ENCODE data around the gene FOXN4. TPM values are rescaled to one million over a fixed set of nuclear protein-coding genes. Genes with fewer than 3 reads are reported as not detected.
"Not testable (repeated sequence)": the region's sequence is repeated elsewhere in the genome, so short reads cannot be mapped to it uniquely, and the experiment has no call there.

The FOXN4 gene, protein sequence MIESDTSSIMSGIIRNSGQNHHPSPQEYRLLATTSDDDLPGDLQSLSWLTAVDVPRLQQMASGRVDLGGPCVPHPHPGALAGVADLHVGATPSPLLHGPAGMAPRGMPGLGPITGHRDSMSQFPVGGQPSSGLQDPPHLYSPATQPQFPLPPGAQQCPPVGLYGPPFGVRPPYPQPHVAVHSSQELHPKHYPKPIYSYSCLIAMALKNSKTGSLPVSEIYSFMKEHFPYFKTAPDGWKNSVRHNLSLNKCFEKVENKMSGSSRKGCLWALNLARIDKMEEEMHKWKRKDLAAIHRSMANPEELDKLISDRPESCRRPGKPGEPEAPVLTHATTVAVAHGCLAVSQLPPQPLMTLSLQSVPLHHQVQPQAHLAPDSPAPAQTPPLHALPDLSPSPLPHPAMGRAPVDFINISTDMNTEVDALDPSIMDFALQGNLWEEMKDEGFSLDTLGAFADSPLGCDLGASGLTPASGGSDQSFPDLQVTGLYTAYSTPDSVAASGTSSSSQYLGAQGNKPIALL
- 0.12 TPM for polyA plus RNA-seq (ENCODE audit: insufficient read length)

DNA sequence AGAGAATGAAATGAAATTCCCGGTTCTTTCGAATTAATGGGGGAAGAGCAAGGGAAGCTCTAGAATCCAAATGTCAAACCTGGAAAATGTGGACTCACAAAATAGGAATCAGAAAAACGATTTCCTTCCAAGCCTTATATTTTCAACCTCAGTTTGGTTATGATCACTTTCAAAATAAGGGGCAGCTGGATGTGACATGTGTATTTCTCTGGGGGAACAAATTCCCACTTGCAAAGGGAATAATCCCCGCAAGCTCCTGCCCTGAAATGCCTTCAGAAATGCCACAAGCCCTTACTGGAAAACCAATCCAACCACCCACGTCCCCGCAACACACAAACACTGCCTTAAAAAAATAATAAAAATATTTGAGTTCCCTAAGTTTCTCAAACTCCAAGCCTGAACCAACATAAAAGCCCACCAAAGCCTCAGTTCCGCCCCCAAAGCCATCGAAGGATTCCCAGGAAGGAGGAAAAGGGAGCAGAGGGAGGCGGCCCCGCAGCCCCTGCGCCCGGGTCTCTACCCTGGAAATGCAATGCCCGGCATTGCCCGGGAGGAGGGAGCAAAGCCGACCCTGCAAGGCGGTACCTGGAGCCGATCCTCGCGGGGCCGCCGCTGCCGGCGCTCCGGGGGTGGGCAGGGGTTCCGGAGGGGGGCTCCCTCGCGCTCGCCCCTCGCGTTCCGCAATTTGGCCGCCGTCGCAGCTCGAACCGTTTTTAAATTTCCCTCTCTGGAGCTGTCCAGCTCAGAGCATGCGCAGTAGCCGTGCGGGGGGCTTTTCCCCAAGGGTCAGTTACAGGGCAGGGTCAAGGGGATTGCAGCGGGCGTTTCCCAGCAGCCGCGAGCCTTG is at the start of gene FOXN4:
TSS of gene FOXN4 (minus strand) at position 751 of the 847 bp plus-strand sequence. CDS start 963 bp downstream, outside the sequence.
- no peak for DNase-seq

DNA sequence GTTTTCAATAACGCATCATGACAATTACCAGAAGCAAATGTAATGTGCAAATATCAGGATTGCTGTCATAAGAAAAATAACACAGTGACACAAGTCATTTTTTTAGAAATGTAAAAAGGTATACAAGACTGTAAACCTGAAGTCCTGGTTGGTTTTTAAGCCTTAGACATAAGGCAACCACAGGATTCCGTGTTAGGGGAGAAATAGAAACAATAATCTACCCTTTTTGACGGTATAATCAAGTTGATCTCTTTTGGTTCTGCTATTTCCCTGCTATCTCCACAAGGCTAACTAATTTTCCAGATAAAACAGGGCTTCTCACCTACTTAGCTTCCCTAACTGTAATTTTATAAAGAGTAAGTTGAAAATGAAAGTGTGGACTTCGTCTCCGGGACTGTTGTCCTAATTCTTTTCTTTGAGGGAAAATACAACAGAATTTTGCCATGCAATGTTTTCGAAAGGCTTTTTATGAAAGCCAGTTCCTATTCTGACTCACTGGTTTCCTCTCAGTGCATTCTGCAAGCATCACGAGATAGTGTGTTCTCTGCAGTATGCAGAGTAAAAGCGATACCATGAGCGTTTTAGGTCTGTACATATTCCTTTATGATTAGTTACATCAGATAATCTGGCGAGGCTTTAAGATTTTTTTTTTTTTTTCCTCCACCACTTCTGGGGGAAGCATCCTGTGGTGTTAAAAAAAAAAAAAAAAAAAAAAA is 49.2 kb upstream of the FOXN4 start:
- no peak for DNase-seq

DNA sequence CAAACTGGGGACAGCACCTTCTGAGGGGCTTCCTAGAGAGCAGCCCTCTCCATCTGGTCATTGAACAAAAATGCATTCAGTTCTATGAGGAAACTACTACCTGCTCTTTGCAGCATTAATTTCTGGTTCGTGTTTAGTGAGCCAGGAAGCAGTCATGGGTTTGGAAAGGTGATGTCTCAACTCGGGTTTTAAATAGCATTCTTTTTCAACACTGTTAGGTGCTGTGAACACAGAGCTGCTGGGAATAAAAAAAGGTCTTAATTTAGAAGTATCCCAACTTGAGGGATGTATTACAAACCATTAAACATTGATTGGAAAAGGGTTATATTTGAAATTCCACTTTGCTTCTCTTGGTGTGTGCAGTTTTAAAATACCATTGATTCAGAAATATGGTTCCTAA is 47.9 kb upstream of the FOXN4 start:
- DNase-seq, result no peak

DNA sequence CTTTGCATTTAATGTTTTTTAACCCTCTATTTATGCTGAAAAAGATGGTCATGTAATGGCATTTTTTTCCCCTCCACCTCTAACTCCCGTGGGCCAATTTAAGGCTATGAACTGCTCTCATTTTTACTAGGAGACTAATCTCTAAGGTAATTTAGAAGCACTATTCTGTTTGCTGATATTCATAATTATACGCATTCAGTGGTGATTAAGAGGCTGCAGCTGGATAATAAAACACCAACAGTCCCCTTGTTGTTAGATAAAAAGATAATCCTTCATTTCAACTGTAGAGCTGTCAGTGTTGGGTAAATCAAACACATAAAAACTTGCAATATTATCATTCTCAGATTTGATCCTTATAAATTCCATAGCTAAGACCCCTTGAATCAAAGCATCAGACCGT is 47.5 kb upstream of the FOXN4 start:
- no peak for DNase-seq

DNA sequence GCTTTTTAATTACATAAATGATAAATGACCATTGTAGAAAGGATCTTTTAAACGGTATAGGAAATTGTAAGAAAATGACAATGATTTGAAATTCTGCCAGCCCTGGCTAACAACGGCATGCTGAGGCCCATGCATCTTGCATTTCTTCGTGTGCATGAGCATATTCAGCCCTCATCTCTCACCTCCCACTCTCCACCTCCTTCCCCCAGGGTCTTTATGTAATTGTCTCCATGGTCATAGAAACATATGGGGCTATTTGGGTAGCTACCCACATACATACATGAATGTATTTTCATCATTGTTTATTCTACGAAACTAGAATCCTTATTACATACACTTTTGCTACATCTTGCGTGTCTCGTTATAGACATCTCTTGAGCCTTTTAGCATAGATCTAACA is 43.1 kb upstream of the FOXN4 start:
- DNase-seq, result no peak

DNA sequence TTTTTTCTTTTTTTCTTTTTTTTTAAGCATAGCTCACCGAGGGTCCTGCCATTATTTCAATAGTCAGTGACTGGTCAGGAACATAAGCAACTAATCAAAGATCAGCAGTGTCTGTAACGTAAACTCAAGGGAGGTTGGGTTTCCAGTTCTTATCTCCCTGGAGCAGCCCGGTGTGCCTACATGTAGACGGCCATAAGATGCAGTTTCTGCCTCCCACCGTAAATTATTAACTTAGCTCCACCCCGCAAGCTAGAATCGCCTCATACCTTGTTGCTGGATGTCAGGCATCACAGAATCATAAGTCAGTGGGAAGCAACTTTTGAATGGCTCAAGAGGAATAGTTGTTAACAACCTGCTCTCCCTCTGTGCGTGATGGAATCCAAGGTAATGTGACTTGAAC is 38.5 kb upstream of the FOXN4 start, which contains the start of gene MYO1H:
TSS of gene MYO1H (plus strand) at position 312 of the 400 bp plus-strand sequence. CDS start at position 373, 61 bp downstream.
- DNase-seq, result no peak

DNA sequence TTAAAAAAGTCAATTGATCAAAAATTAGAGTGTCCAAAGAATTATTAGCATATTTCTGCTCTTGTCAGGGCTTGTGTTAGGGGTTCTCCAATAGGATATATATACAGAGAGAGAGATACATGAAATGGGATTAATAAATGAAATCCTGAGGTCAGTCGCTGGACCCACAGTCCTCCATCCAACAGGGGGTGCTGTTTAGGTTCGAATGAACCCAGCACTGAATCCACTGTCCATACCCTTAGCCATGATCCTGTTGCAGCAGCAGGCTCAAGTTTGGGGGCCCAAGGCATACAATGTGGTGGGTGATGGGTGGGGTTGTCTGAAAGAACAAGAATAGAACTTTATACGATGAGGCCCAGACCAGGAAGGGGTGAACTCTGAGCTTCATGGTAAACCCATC is 37.8 kb upstream of the FOXN4 start:
- DNase-seq, result no peak

DNA sequence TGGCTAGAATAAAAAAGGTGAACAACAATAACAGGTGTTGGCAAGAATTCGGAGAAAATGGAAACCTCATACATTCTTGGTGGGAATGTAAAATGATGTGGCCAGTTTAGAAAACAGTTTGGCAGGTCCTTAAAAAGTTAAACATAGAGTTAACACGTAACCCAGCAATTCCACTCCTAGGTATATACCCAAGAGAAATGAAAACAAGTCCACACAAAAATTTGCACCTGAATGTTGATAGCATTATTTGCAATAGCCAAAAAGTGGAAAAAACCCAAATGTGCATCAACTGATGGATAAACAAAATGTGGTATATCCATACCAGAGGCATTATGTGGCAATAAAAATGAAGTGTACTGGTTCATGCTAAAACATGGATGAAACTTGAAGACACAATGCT is 36.3 kb upstream of the FOXN4 start:
- no peak for DNase-seq

DNA sequence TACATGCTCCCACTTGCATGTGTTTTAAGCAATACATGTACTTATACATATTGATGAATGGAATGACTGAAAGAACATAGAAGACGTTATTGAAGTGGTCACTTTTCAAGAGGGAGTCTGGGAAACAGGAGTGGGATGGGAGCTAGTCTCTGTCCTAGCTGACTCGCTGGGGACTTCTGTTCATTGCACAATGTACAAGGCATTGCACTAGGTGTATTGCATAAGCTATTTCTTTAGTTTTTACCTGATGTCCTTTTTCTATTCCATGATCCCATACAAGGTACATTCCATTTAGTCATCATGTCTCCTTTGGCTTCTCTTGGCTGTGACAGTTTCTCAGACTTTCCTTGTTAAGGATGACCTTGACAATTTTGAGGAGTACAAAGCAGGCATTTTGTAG is 34.6 kb upstream of the FOXN4 start:
- no peak for DNase-seq

DNA sequence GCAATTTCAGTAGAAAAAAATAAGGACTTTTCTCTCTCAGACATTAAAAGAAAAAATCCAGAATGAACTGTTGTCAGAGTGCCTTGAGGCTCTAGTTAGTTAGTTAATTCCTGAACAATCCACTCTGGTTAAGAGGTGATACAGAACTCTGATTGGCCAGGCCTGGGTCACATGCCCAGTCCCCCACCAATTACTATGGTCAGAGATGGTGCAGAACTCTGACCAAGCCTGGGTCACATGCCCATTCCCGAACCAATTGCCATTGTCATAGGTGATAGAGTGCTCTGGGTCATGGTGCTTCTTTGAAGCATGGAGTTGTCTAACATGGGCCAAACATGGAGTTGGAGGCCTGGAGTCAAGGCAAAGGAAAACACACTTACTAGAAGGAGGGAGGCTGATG is 27.5 kb upstream of the FOXN4 start:
- no peak for DNase-seq

DNA sequence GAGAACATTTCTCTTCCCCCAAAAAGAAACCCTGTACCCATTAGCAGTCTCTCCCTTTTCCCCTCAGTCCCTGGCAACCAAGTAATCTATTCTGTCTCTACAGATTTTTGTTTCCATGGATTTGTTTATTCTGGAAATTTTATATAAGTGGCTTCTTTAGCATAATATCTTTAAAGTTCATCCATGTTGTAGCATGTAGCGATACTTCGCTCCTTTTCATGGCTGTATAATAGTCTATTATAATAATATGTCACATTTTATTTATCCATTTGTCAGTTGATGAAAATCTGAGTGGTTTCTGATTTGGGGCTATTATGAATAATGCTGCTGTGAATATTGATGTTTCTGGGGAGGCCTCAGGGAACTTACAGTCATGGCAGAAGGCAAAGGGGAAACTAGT is 25.8 kb upstream of the FOXN4 start:
- DNase-seq, result no peak

DNA sequence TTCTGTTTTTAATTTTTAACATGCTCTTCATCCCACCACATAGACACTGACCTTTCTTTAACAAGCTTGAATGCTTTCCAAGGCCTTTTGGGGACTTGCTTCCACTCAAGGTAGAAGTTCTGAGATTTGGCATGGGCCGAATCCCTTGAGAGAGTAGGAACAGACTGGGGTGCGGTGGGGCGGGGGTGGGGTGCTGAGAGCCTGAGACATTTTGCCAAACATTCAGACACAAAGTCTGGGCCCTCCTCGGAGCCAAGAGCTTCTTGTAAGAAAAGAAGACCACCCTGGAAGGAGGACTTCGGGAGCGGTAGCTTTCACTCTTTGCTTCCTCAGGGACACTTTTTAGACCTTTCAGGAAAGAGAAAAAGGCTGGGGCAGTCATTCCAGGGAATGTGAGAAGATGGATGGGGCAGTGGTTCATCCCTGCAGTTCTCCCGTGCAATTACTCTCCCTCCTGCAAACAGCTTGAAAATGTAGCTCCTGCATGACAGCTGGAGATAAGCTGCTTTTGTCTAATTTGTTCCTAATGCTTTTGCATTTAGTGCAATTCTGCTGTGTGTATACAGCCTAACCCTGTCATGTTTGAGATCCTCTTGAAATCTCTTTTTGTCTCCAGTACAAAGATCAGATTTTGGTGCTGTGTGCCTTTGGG is 22.3 kb upstream of the FOXN4 start:
- DNase-seq, result no peak

DNA sequence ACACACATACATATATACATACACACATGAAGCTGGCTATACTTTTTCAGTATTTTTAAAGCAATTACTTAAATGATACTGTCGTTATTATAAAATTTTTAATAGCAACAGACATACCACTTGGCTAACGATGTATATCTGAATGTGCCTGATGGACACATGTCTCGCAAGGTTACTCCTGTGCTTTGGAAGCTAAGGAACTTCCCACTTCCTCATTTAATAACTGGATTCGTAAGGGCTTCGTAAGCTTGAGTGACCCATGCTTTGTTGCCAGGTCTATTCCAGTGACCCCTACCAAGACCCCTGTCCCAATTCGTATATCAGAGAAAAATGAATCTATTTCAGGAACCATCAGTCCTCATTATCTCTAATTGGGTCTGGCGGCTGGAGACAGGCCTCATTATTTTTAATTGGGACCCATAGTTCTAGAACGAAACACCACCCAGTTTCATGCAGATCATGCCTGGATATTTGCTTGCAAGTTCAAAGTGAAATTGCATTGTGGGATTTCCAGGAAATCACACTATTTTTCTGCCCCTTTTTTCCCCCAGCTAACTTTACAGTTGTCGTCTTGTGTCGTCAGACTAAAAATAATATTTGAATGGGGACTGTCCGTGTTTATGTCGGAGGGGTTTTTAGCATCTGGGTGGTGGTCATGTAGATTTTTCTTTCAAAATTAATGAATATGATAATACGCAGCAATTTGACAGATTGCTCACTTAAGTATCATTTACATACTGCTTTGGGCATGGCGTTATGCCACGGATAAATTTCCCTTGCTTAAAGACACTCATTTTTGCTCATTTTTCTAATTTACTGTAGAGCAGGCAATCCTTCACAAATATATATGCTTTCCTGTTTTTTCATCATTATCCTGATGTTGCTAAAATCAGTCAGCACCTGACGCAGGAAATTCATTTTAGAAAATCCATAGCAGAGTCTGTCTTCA is 21.5 kb upstream of the FOXN4 start:
- no peak for DNase-seq

DNA sequence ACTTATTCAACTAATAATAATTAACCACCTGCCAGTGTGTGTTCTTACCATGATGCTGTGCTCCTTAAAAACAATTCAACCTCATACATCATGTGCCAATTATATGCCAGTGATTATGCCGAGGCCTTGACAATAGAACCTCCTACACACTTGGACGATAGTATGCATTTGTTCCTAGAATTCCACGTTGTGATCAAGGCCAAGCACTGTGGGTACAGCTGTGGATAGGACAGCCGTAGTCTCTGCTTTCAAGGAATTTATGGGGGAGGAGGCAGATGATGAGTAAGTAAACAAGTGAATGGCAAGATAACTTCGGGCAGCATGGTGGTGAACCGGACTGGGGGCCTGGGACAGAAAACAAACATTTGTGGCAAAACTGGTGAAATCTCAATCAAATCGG is 20.6 kb upstream of the FOXN4 start:
- DNase-seq, result no peak

DNA sequence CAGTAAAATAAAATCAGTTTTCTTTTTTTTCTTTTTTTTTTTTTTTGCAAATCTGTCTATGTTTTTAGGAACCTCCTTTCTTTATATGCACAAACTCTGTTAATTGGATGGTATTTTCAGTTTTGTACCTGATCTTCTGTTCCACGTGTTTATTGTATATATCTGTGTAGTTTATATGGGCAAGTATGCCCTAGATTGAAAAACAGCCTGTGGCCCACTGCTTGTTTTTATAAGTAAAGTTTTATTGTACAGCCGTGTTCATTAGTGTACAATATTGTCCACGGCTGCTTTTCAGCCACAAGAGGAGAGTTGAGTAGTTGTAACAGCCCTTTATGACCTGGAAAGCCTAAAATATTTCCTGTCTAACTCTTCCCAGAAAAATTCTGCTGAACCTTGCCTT is 19.9 kb upstream of the FOXN4 start:
- DNase-seq, result no peak

DNA sequence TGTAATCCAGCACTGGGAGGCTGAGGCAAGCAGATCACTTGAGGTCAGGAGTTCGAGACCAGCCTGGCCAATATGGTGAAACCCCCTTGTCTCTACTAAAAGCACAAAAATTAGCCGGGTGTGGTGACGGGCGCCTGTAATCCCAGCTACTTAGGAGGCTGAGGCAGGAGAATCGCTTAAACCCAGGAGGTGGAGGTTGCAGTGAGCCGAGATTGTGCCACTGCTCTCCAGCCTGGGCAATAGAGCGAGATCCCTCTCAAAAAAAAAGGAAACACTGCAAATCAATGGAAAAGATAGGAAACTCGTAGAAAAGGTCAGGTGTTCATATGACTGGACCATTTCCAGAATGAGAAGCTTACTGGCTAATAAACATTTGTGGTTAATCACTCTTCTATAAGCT is 12.2 kb upstream of the FOXN4 start:
- not testable (repeated sequence) for DNase-seq

DNA sequence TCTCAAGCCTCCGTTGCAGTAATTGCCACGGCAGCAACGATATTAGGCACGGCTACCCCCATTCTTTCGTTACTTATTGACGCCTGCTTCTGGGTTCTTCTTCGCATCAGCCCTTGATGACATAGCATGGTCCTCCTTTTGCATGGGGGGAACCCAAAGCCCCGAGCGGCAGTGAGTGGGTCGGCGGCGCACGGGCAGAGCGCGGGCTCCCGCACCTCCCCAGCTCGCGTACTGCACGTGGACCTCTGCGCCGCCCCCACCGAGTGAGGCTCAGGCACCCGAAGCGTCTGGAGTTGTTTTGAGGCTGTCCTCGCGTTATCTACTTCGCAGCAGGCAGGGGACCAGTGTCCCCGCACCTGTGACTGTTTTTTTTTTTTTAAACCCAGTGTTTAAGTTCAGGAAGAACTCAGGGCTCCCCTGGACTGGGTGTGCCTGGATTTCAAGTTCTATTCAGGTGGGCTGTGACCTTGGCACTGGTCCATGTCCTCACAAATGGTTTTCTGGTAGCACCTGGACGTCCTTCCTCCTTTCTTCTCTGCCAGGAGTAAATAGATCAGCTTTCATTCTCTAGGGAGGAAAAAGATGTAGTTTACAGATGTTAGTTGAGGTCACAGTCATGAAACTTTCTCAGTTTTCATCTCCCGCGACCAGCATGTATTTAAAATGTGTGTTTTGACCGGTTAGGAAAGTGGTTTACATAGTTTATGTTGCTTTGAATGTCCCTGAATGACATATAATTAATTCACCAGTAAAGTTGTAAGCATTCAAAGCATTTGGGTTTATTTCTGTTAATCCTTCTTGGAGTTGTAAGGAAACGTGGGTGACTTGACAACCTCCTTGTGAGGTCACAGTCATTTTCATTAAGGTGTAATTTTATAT is 1.4 kb upstream of the FOXN4 start:
- no peak for DNase-seq

DNA sequence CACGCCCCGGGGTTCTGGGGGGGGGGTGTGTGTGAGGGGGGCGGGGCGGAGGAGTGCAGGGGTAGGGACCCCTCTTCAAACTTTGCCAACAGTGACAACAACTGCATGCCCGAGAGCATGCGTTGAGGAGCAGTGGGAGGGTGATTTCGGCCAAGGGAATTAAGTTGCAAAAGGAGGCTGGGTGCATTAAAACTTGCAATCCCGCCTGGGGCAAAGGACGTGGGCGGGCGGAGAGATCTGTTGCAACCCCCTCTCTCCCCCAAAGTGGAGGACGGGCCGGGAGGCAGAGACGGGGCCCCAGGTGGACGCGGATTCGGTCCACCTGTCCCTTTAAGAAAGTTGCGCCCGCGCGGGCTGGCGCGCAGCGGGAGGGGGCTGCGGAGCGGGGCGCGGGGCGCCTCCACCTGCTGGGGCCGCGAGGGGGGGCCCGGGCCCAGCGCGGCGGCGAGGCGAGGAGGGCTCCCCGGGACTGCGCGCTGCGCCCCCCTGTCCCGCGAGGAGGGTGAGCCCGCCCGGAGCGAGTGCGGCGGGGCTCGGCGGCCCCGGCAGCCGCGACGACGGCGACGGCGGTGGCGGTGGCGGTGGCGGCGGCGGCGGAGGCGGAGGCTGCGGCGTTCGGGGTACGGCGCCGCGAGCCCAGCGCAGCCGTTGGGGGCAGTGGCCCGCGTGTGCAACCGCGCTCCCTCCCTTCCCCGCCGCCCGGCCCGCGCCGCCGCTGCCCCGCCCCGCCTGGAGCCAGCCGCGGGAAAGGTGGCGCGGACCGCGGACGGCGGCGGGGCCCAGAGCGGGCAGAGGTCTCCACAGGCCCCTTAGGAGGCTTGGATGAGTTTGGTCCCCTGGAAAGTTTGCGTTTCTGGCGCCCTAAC is 530 bp upstream of the FOXN4 start:
- DNase-seq, result no peak

DNA sequence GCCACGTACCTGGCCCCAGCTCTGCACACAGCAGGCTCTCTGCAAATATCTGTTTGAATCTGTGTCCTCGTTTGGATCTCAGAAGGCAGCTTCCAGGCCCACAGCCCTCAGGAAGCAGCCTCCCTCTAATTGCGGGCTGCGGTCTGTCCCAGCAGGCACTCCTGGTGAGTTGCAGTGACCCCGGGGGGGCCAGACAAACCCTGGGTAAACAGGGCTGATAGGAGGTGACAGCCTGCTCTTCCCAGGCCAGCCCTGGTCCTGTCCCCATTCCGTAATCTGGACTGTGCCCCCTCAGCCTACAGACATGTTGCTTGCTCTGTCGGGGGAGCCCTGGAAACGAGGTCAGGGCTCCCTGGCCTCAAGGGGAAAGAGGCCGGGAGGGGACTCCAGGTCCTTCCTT is 2.0 kb downstream of the FOXN4 start:
- DNase-seq, result no peak

Data from hindlimb muscle (tissue), 1 donor.